NCI-H510A (cell line): ENCODE data around the gene FGGY.
"Not testable (repeated sequence)": the region's sequence is repeated elsewhere in the genome, so short reads cannot be mapped to it uniquely, and the experiment has no call there.

Experiments used
- DNase-seq: peaks from one replicate; lab custom pipeline; 2025; lab: John Stamatoyannopoulos, UW

The FGGY gene

GRCh38 chr1:59484096-59484495 lies 187.2 kb downstream of the FGGY start:
- DNase-seq: no peak

- DNase-seq: no peak
Observed at GRCh38 chr1:59485171-59485570, 188.3 kb downstream of the FGGY start.

GRCh38 chr1:59485949-59486348 lies 189.1 kb downstream of the FGGY start:
- no peak for DNase-seq

DNA sequence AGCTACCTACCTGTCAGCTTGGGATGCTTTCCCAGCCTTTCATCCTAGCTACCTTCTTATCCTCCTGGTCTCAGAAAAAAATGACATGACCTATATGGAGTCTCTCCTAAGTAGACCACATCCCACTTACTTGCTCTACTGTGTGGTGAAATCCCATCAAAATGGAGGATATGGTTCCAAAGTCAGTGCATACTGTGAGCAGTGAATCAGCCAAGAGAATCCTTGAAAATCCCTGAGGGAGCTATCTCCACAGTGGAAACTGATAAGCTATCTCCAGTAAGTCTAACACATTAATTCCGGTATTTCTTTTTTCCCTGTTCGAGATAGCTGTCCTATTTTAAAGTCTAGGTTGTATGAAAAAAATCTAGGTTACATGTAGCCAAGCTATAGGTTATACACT lies 189.7 kb downstream of the FGGY start:
- no peak for DNase-seq

GRCh38 chr1:59487335-59488031 lies 190.6 kb downstream of the FGGY start:
- DNase-seq: no peak

DNA sequence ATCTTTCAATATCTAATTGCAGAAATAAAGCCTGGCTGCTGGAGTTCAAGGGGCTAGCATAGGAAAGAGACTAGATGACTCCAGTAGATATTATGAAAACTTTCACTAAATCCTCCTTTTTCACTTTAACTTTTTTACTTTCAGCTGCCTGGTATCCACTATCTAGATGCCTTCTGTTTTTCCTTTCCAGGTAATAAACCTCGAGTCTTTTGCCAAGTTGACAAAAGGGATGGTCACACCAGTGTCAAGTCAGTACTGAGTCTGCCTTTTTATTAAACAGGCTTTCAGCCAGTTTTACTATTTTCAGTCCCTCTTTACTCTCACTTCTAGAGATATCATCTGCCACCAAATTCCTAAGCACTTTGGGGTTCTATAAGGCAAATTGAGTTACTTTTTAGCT lies 195.6 kb downstream of the FGGY start:
- no peak for DNase-seq

GRCh38 chr1:59494145-59494833 lies 197.4 kb downstream of the FGGY start:
- no peak for DNase-seq

GRCh38 chr1:59496156-59496555 lies 199.3 kb downstream of the FGGY start:
- DNase-seq: not testable (repeated sequence)

GRCh38 chr1:59497616-59498015 lies 200.7 kb downstream of the FGGY start:
- DNase-seq: no peak

- DNase-seq: no peak
Observed at GRCh38 chr1:59498640-59499039, 201.7 kb downstream of the FGGY start.

GRCh38 chr1:59499273-59499942 lies 202.5 kb downstream of the FGGY start:
- DNase-seq: no peak

DNA sequence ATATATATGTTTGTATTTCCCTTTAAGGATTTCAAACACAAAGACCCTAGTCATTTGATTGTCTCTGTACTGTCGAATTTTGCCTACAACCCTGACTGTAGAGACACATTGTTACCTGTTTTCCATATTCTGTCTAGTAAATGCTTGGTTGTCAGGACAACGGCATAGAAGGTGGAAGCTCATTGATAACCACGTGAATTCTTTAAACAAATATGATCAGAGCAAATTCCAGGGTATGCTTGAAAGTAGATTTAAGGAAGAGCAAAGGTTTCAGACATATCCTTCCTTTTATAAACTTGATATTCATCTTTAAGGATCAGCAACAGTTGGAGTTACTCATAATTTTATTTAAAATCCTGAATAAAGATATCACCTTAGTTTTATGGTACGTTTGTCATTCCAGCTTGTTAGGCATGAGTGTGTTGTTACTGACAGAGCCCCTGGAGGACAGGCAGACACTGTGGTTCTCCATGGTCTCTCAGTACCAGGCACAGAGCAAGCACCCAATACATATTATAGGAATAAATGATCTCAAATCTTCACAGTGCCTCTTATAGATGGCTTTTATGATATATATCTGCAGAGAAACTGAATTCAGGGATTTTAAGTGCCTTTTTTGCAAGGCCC lies 203.2 kb downstream of the FGGY start:
- DNase-seq: no peak

- DNase-seq: no peak
Observed at GRCh38 chr1:59500950-59501742, 204.3 kb downstream of the FGGY start.

DNA sequence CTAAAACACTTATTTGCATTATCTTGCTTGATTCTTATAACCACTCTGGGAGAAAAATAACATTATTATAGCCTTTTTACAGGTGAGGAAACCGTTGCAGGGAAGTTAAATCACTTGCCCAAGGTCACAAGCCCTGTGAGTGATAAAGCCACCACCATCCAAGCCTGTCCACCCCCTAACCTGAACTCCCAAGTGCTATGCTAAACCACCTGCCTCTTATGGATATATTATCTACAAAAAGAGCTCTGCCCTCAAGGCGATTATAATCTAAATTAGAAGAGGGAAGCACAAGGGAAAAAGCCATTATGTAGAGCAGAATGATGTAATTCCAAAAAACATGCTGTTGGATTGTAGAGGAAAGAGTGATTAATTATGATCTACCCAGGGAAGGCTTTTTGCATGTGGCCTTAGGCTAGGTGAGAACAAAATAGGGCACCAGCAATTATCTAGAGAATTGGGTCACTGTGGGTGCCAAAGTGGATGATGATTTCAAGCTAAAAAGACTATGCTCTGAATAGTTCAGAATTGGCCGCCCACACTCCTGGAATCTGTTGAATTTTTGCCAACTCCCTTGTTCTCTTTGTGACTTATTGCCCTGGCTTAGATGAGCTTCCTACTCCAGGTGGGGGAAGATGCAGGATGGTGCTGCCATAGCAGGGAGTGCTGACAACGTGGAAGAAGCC lies 205.3 kb downstream of the FGGY start:
- DNase-seq: no peak

DNA sequence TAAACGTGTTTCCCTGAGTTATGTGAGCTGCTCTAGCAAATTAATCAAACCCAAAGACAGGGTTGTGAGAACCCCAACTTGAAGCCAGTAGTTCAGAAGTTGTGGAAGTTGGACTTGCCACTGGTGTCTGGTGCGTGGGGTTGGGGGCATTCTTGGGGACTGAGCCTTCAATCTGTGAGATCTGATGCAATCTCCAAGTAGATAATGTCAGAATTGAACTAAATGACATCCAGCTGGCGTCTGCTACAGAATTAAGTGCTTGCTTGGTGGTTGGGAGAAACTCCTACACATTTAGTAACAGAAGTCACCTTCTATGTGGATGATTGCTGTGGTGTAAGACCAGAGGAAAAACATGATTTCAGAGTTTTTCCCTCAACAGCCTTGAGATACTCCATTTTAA lies 207.4 kb downstream of the FGGY start:
- DNase-seq: no peak

- DNase-seq: no peak
Observed at GRCh38 chr1:59505596-59506028, 208.7 kb downstream of the FGGY start.

DNA sequence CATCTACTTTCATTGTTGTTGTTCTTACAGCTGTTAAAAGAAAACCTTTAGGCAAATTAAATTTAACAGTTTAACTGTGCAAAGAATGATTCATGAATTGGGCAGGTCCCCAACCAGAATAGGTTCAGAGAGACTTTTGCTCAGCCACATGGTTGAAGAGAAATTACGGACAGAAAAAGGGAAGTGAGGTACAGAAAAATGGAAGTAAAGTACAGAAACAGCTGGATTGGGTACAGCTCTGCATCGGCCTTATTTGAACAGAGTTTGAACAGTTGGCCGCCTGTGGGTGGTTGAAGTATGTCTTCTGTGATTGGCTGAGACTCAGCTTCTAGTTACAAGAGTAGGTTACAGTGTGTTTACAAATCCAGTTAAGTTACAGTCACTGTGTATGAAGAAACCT lies 210.1 kb downstream of the FGGY start:
- peak; percentile 32 for DNase-seq

DNA sequence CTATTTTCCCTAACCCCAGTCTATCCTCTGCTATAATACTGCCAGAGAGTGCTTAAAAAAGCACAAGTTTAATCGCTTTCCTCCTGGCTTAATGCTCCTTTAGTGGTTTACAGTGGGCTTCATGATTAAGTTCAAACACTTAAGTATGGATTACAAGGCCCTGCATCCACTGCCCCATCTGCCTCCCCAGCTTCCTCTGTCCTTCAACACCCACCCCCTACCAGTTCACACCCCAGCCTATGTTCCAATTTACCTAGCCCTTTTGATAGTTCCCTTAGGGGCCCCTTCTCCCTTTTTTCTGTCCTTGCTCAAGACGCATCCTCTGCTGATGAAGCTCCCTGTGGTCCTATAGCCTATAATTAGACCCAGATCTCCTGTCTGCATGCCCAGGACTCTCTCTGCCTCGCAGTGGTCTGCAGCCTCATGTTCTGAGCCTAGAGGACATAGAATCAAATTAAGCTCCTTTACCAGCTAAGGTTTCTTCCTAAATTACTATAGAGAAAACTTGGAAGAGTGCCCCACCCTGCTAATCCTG lies 212.5 kb downstream of the FGGY start:
- DNase-seq: no peak

- no peak for DNase-seq
Observed at GRCh38 chr1:59510249-59510648, 213.4 kb downstream of the FGGY start.

GRCh38 chr1:59511476-59512465 lies 214.9 kb downstream of the FGGY start:
- no peak for DNase-seq
